Measurements from ENCODE around the gene C11orf24. TPM values are rescaled to one million over a fixed set of nuclear protein-coding genes. Genes with fewer than 3 reads are reported as not detected.
"Not testable (repeated sequence)": the region's sequence is repeated elsewhere in the genome, so short reads cannot be mapped to it uniquely, and the experiment has no call there.

C11orf24 gene
- total RNA-seq, 1 donor from 2014 or later = 39.7 TPM

DNA sequence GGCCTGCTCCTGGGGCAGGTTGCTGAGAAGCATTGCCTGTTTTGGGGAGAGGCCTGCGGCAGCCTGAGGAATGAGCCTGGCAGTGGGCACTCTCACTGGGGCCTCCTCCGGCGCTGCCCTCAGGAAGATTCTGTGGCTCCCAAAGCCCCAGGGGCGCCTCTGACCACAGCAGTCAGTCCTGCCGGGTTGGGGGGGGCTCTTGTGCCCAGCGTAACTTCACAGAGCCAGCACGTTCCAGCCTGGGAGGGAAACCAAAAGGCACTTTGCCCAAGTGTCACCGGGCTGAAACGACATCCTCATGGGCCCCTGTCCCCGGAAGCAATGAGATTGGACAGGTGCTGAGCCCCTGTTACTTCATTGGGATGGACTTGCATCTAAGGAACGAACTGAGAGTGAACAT is 36.3 kb upstream of the C11orf24 start:
- Mint-ChIP-seq H3K4me3 (no peak overlapping the region), H3K4me1 (ENCODE audit: low read depth) (peaks cover 27% of the 10 kb centered on the region), H3K27me3 (ENCODE audit: insufficient read depth) (peaks cover 4% of the 10 kb centered on the region), H3K36me3 (ENCODE audit: low read depth) (peaks cover 4% of the 10 kb centered on the region), H3K9me3 (no peaks in the 10 kb centered on the region), H3K27ac (no peak overlapping the region)
- DNase-seq (ENCODE audit: low spot score) = no peak
- intact Hi-C loops (cut with micrococcal nuclease) = no loop called here

DNA sequence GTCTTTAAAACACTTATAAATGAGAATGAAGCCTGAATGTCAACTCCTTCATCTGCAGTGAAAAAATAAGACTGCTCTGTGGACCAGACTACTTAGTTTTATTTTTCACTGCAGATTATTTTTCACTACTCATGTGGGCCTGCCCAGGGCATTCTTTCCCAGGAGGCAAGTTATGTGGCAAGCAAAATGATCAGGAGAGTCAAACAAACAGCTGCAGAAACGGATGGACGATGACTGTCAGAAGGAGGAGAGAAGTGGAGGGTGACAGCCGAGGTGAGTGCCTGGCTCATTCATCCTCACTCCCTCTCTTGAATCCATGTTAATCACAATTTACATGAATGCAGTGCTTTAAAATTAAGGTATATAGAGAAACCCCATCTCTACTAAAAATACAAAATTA is 34.9 kb upstream of the C11orf24 start:
- peaks cover 4% of the 10 kb centered on the region for H3K36me3 Mint-ChIP-seq (ENCODE audit: low read depth)

DNA sequence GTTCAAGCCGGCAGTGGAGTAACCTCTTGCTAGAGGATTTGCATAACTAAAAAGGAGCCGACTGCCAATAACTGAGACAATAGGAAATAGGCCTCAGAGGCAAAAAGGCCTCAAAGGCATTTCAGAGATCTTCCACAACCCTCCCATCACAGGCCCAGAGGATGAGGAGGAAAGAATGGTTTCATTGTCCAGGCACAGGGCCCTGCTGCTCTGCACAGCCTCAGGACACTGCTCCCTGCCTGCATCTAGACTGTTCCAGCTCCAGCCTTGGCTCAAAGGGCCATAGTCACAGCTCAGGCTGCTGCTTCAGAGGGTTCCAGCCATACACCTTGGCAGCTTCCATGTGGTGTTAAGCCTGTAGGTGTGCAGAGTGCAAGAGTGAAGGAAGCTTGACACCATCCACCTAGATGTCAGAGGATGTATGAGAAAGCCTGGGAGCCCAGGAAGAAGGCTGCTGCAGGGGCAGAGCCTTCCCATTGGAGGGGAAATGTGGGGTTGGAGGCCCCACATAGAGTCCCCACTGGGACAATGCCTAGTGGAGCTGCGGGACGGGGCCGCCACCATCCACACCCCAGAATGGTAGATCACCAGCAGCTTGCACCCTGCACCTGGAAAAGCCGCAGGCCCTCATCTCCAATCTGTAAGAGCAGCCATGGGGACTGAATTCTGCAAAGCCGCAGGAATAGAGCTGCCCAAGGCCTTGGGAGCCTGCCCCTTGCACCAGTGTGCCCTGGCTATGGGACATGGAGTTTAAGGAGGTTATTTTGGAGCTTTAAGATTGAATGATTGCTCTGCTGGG is 32.4 kb upstream of the C11orf24 start:
- Mint-ChIP-seq H3K9me3 (no peaks in the 10 kb centered on the region), H3K27me3 (ENCODE audit: insufficient read depth) (peaks cover 3% of the 10 kb centered on the region), H3K4me3 (no peak overlapping the region), H3K27ac (no peak overlapping the region), H3K36me3 (ENCODE audit: low read depth) (no peaks in the 10 kb centered on the region), H3K4me1 (ENCODE audit: low read depth) (peaks cover 8% of the 10 kb centered on the region)
- no peak for DNase-seq (ENCODE audit: low spot score)
- intact Hi-C loops (cut with micrococcal nuclease) = no loop called here

More for the DNA sequence above, 34.9 kb upstream of the C11orf24 start:
- Mint-ChIP-seq H3K4me1 (ENCODE audit: low read depth) (peaks cover 27% of the 10 kb centered on the region), H3K27ac (no peak overlapping the region), H3K27me3 (ENCODE audit: insufficient read depth) (peaks cover 4% of the 10 kb centered on the region), H3K4me3 (no peak overlapping the region), H3K9me3 (no peaks in the 10 kb centered on the region)
- intact Hi-C loops (cut with micrococcal nuclease) = no loop called here
- no peak for DNase-seq (ENCODE audit: low spot score)

DNA sequence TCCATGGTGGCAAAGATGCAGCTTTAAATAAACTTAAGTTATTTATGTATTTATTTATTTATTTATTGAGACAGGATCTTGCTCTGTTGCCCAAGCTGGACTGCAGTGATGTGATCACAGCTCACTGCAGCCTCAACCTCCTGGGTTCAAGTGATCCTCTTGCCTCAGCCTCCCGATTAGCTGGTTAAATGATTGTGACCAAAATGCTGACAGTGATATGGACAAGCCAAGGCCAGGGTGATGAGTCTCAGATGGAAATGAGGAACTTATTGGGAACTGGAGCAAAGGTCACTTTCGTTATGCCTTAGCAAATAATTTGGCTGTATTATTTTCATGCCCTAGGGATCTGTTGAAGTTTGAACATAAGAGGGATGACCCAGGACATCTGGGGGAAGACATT is 31.3 kb upstream of the C11orf24 start:
- Mint-ChIP-seq H3K9me3 (no peaks in the 10 kb centered on the region), H3K27me3 (ENCODE audit: insufficient read depth) (peaks cover 3% of the 10 kb centered on the region), H3K27ac (no peak overlapping the region), H3K36me3 (ENCODE audit: low read depth) (no peaks in the 10 kb centered on the region), H3K4me1 (ENCODE audit: low read depth) (peaks cover 8% of the 10 kb centered on the region), H3K4me3 (no peak overlapping the region)
- no peak for DNase-seq (ENCODE audit: low spot score)
- intact Hi-C loops (cut with micrococcal nuclease) = no loop called here

- Mint-ChIP-seq H3K4me1 (ENCODE audit: low read depth) (peaks cover 8% of the 10 kb centered on the region), H3K27ac (no peak overlapping the region), H3K4me3 (no peak overlapping the region), H3K27me3 (ENCODE audit: insufficient read depth) (peaks cover 5% of the 10 kb centered on the region), H3K36me3 (ENCODE audit: low read depth) (no peaks in the 10 kb centered on the region), H3K9me3 (no peaks in the 10 kb centered on the region)
- intact Hi-C loops (cut with micrococcal nuclease) = no loop called here
- DNase-seq (ENCODE audit: low spot score) = no peak
Observed at GRCh38 chr11:68302670-68303069, 30.9 kb upstream of the C11orf24 start.

DNA sequence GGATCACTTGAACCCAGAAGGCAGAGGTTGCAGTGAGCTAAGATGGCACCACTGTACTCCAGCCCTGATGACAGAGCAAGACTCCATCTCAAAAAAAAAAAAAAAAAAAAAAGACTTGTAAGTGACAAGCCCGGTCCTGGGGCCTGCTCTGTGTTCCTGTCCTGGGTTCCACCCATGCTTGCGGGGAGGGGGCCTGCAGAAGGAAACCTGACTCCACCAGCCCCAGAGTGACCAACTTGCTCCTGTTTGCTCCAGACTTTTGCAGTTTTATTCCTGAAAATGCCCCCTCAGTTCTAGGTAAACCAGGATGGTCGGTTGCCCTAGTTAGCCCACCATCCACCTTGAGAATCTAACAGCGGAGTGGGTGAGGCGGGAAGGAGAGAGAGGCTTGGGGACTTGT is 30.5 kb upstream of the C11orf24 start:
- H3K4me3 Mint-ChIP-seq = no peak overlapping the region
- no peaks in the 10 kb centered on the region for H3K36me3 Mint-ChIP-seq (ENCODE audit: low read depth)
- H3K27me3 Mint-ChIP-seq (ENCODE audit: insufficient read depth) = peaks cover 6% of the 10 kb centered on the region
- intact Hi-C loops (cut with micrococcal nuclease) = no loop called here
- peaks cover 8% of the 10 kb centered on the region for H3K4me1 Mint-ChIP-seq (ENCODE audit: low read depth)
- no peaks in the 10 kb centered on the region for H3K9me3 Mint-ChIP-seq
- no peak for DNase-seq (ENCODE audit: low spot score)
- H3K27ac Mint-ChIP-seq = no peak overlapping the region

DNA sequence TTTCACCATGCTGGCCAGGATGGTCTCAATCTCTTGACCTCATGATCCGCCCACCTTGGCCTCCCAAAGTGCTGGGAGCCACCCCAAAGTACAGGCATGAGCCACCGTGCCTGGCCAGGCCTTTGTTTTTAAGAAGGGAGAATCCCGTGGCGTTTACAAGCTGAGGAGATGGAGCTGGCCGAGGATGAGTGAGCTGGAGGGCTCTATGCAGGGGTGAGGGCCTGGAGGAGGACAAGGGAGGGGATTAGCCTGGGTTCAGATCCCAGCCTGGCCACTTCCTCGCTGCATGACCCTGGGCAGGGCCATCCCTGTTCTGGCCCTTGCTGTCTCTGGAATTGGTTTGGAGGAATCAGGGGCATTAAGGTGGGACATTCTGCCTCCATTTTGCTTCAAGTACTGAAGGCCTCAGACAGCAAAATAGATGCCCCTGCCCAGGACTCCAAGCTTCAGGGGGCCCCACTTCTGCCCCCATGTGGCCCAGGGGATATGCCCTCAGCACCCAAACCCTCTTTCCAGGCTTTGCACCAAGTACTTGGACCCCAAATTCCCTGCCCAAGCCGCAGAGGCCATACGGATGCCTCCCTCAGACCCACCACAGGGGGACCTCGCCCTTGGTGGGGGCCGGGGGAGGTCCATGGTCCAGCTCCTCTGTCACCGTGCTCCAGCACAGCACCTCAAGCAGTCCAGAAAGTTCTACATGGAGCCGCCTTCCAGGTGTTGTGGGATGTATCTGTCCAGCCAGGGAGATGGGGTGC is 28.5 kb upstream of the C11orf24 start:
- H3K36me3 Mint-ChIP-seq (ENCODE audit: low read depth) = no peaks in the 10 kb centered on the region
- no peak overlapping the region for H3K4me3 Mint-ChIP-seq
- H3K9me3 Mint-ChIP-seq = no peaks in the 10 kb centered on the region
- H3K4me1 Mint-ChIP-seq (ENCODE audit: low read depth) = no peaks in the 10 kb centered on the region
- intact Hi-C loops (cut with micrococcal nuclease) = no loop called here
- DNase-seq (ENCODE audit: low spot score) = no peak
- H3K27me3 Mint-ChIP-seq (ENCODE audit: insufficient read depth) = peaks cover 6% of the 10 kb centered on the region
- H3K27ac Mint-ChIP-seq = no peak overlapping the region

GRCh38 chr11:68299517-68299879 is 27.7 kb upstream of the C11orf24 start:
- not testable (repeated sequence) for H3K4me3 Mint-ChIP-seq; H3K27me3 Mint-ChIP-seq (ENCODE audit: insufficient read depth); H3K4me1 Mint-ChIP-seq (ENCODE audit: low read depth)

GRCh38 chr11:68298659-68299516 is 27.1 kb upstream of the C11orf24 start:
- Mint-ChIP-seq H3K9me3 (no peaks in the 10 kb centered on the region), H3K4me1 (ENCODE audit: low read depth) (no peaks in the 10 kb centered on the region), H3K4me3 (no peak overlapping the region), H3K36me3 (ENCODE audit: low read depth) (no peaks in the 10 kb centered on the region), H3K27ac (no peak overlapping the region), H3K27me3 (ENCODE audit: insufficient read depth) (peaks cover 8% of the 10 kb centered on the region)
- intact Hi-C loops (cut with micrococcal nuclease) = loop anchor here (5.0 kb wide), 1 partner anchor 92 kb away; no protein-coding TSS in a partner anchor
- no peak for DNase-seq (ENCODE audit: low spot score)

More at GRCh38 chr11:68299517-68299879, 27.7 kb upstream of the C11orf24 start:
- DNase-seq (ENCODE audit: low spot score); H3K36me3 Mint-ChIP-seq (ENCODE audit: low read depth); H3K9me3 Mint-ChIP-seq; H3K27ac Mint-ChIP-seq: not testable (repeated sequence)
- intact Hi-C loops (cut with micrococcal nuclease) = loop anchor here (5.0 kb wide), 1 partner anchor 92 kb away; no protein-coding TSS in a partner anchor

- Mint-ChIP-seq H3K27me3 (ENCODE audit: insufficient read depth) (peaks cover 8% of the 10 kb centered on the region), H3K9me3 (no peaks in the 10 kb centered on the region), H3K27ac (no peak overlapping the region), H3K4me3 (no peak overlapping the region), H3K4me1 (ENCODE audit: low read depth) (no peaks in the 10 kb centered on the region), H3K36me3 (ENCODE audit: low read depth) (no peaks in the 10 kb centered on the region)
- peak; percentile 60 for DNase-seq (ENCODE audit: low spot score)
- intact Hi-C loops (cut with micrococcal nuclease) = loop anchor here (1.0 to 5.0 kb wide), 4 partner anchors 27 to 149 kb away; partner anchors contain the start of gene C11orf24
Observed at GRCh38 chr11:68297812-68298658, 26.3 kb upstream of the C11orf24 start.

DNA sequence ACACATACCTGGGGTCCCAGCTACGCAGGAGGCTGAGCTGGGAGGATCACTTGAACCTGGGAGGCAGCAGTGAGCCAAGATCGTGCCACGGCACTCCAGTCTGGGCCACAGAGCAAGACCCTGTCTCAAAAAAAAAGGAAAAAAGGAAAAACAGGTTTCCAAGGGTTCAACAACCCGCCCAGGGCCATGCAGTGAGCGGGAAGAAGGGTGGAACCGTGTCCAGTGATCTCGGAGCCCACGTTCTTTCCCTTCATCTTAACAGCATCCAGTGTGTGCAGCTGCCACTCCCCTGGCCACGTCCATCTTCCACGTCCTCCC is 25.7 kb upstream of the C11orf24 start:
- H3K4me3 Mint-ChIP-seq = no peak overlapping the region
- H3K4me1 Mint-ChIP-seq (ENCODE audit: low read depth) = no peaks in the 10 kb centered on the region
- DNase-seq (ENCODE audit: low spot score) = no peak
- H3K27ac Mint-ChIP-seq = no peak overlapping the region
- no peaks in the 10 kb centered on the region for H3K36me3 Mint-ChIP-seq (ENCODE audit: low read depth)
- intact Hi-C loops (cut with micrococcal nuclease) = loop anchor here (1.0 to 5.0 kb wide), 4 partner anchors 26 to 149 kb away; partner anchors contain the start of gene C11orf24
- H3K9me3 Mint-ChIP-seq = no peaks in the 10 kb centered on the region
- H3K27me3 Mint-ChIP-seq (ENCODE audit: insufficient read depth) = peaks cover 8% of the 10 kb centered on the region

- no peak overlapping the region for H3K27ac Mint-ChIP-seq
- intact Hi-C loops (cut with micrococcal nuclease) = loop anchor here (1.0 to 5.0 kb wide), 4 partner anchors 26 to 150 kb away; partner anchors contain the start of gene C11orf24
- no peaks in the 10 kb centered on the region for H3K9me3 Mint-ChIP-seq
- no peaks in the 10 kb centered on the region for H3K4me1 Mint-ChIP-seq (ENCODE audit: low read depth)
- DNase-seq (ENCODE audit: low spot score) = no peak
- no peaks in the 10 kb centered on the region for H3K36me3 Mint-ChIP-seq (ENCODE audit: low read depth)
- no peak overlapping the region for H3K4me3 Mint-ChIP-seq
- H3K27me3 Mint-ChIP-seq (ENCODE audit: insufficient read depth) = peaks cover 8% of the 10 kb centered on the region
Observed at GRCh38 chr11:68297052-68297378, 25.2 kb upstream of the C11orf24 start.

All from activated T-helper 1 cell treated with anti-CD3 and anti-CD28 coated beads, Interleukin-12 subunit alpha, Interleukin-12 subunit beta, Interleukin-2, Interleukin-4 antibody, amounts not matched to agents 30 ng/mL and 10 ng/mL and 1 ng/mL, durations not matched to agents 14 hours and 24 hours and 36 hours (primary cell).